ENCODE measurements around the gene IRF2BP1.

Gene IRF2BP1

DNA sequence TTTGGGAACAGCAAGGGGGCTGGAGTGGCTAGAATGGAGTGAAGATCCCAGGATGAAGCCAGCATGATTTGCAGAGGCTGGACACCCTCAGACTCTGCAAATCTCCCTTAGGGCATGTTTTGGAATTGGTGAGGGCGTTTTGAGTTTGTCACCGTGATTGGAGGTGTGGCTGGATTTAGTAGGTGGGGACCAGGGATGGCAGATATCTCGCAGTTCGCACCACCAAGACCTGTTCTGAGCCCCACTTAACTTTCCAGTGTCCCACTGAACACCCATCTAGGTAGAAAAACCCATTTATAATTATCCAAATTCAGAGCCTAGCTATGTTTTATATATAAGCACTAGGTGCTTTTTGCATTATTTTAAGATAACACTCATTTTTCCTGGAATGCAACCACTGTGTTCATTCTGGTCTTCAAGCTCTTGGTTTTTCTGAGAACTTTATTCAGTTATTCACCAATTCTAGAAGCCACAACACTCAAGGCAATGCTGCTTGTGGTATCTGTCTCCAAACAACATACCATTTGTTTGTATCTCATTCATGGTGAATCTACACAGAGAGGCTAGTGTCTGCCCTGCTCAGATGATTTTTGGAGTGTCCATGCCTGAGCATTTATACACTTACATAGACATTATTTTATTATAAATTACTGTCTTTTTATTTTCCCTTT, 31.6 kb upstream of the IRF2BP1 start:
- TF ChIP-seq POLR2A (IDR thresholded peaks at IDR 0.05; ENCODE audit: low read length) (no peak), GATA1 (IDR thresholded peaks at IDR 0.05; ENCODE audit: low read depth, low read length) (no peak)
- no peak for DNase-seq

DNA sequence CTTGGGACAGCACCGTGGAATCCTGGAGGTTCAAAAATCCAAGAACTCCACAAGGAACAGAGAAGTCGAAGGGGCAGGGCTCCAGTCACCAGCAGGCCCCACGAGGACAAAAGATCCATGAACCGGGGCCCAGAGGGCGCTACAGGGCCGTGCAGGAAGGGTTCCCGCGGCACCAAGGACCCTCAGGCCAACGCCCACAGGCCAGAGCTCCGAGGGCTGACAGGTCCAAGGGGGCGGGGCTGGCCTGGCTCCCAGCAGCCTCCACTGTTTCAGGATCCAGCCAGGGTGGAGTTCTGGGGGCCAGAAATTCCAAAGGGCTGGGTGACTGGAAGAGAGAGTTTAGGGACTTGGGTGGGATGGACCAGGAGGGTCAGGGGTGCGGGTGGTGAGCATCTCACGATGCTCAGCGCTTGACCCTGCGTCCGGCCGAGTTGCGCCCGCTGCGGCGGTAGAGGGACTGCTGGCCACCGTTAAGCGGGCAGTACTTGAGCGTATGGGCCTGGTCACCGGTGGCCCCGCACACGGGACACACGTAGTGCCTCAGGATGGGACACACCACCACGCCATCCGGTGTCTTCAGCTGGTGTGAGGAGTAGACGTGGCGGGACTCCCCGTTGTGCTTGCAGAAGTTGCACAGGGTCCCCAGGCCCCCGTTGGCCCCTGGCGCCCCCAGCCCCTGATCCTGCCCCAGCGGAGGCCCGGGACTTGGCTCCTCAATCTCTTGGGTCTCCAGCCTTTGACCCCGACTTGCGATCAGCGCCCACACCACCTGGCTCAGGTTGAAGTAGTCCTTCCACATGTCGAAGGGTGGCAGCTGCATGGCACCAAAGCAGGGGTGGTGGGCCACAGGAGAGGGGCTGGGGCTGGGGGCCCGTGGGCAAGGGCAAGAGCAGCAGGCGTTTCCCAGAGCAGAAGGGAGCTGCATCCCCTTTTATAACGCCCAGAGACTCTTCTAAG, 28.2 kb upstream of the IRF2BP1 start, which contains the start of gene NANOS2:
NANOS2 (minus strand) TSS at position 905 of the 957 bp plus-strand sequence; CDS start at position 820, 85 bp downstream.
- TF ChIP-seq GATA1 (IDR thresholded peaks at IDR 0.05; ENCODE audit: low read depth, low read length) (no peak), POLR2A (IDR thresholded peaks at IDR 0.05; ENCODE audit: low read length) (no peak)
- peak; percentile 16 to 28 for DNase-seq

DNA sequence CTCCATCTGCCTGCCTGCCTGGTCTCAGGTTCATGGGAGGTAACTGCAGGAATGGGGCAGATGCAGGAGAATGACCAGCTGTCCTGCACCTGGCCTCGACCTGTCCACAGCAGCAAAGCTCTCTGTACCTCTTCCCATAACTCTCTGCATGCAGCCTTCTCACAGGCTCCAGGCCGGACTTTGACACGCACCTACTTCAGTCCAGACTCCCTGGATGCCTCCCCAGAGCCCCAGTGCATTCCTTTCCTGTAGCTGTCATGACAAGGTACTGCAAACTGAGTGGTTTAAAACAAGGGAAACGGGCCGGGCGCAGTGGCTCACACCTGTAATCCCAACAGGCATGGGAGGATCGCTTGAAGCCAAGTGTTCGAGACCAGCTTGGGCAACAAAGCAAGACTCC, 25.4 kb upstream of the IRF2BP1 start:
- no peak for DNase-seq
- TF ChIP-seq POLR2A (IDR thresholded peaks at IDR 0.05; ENCODE audit: low read length) (no peak), GATA1 (IDR thresholded peaks at IDR 0.05; ENCODE audit: low read depth, low read length) (no peak)

DNA sequence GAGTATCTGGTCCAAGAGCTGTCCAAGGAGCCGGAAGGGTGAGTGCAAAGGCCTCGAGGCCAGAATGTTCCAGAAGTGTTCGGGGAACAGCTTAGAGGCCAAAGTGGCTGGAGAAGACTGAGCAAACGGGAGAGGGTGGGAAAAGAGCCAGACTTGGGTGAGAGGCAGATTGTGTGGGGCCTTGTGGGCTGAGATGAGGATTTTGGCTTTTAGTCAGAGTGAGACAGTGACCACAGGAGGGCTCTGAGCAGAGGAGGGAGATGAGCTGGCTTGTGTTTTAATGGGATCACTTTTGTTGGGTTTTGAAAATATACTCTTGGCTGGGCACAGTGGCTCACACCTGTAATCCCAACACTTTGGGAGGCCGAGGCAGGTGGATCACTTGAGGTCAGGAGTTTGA, 23.0 kb upstream of the IRF2BP1 start:
- no peak for TF ChIP-seq POLR2A (IDR thresholded peaks at IDR 0.05; ENCODE audit: low read length)
- no peak for TF ChIP-seq GATA1 (IDR thresholded peaks at IDR 0.05; ENCODE audit: low read depth, low read length)
- no peak for DNase-seq

DNA sequence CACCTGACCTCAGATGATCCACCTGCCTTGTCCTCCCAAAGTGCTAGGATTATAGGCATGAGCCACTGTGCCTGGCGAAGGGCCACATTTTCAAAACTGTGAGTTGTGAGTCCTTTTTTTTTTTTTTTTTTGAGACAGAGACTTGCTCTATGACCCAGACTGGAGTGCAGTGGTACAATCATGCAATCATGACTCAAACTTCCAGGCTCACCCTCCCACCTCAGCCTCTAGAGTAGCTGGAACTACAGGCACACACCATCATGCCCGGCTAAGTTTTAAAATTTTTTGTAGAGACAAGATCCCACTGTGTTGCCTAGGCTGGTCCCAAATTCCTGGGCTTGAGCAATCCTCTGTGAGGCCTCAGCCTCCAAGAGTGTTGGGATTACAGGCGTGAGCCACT, 20.3 kb upstream of the IRF2BP1 start:
- no peak for DNase-seq
- TF ChIP-seq GATA1 (IDR thresholded peaks at IDR 0.05; ENCODE audit: low read depth, low read length) (no peak), POLR2A (IDR thresholded peaks at IDR 0.05; ENCODE audit: low read length) (no peak)

DNA sequence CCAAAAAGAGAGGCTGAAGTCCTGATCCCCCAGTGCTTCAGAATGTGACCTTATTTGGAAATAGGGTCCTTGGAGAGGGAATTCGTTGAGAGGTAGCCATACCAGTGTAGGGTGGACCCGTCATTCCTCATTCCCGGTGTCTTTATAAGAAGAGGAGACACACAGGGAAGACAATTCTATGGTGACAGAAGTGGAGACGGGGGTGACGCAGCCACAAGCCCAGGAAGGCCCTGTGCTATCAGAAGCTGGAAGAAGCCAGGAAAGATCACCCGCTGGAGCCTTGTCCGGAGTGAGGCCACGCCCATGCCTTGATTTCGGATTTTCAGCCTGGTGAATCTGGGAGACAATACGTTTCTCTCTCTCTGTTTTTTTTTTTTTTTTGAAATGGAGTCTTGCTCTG, 19.1 kb upstream of the IRF2BP1 start:
- DNase-seq, result no peak
- TF ChIP-seq POLR2A (IDR thresholded peaks at IDR 0.05; ENCODE audit: low read length) (no peak), GATA1 (IDR thresholded peaks at IDR 0.05; ENCODE audit: low read depth, low read length) (no peak)

DNA sequence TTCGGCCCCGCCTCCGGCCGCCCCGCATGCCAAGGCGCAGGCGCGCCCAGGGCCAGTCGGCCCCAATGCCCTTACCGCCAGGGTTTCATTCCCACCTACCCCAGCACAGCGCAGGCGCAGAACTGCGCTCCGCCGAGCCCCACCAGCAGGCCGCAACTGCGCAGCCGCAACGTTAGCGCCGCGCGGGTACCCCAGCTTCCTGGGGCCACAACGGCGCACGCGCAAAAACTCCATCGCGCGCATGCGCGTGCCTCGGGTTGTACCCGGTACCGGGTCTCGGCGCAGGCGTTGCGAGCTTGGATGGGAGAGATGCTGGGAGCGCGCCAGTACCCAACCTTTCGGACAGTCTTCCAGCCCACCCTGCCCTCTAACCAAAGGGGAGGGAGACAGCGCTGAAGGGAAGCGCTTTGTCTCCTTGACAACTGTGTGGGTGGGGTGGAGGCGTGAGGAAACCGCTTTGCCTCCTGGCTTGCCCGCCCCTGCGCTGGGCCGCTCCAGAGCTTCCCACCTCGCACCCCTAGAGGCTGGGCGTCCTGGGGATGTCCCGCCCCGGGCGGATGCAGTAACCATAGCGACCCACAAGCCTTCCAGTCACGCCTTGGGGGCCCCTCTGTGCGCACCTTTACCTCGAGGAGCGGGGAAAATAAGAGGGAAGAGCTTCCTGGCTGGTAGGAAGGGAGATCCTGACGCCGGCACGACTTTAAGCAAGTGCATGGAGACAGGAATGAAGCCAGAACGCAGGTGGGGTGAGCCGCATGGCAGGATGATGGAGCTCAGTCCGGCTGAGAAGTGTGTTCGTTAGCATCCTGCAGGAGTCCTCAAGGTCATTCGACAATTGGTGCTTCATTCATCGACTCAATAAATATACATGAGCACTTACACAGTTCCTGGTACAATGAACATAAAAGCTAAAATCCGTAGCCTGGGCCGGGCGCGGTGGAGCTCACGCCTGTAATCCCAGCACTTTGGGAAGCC, 17.0 kb upstream of the IRF2BP1 start:
- TF ChIP-seq GATA1 (IDR thresholded peaks at IDR 0.05; ENCODE audit: low read depth, low read length), result no peak
- peak; percentile 87 for TF ChIP-seq POLR2A (IDR thresholded peaks at IDR 0.05; ENCODE audit: low read length)
- DNase-seq, result peak; percentile 97 to 99

DNA sequence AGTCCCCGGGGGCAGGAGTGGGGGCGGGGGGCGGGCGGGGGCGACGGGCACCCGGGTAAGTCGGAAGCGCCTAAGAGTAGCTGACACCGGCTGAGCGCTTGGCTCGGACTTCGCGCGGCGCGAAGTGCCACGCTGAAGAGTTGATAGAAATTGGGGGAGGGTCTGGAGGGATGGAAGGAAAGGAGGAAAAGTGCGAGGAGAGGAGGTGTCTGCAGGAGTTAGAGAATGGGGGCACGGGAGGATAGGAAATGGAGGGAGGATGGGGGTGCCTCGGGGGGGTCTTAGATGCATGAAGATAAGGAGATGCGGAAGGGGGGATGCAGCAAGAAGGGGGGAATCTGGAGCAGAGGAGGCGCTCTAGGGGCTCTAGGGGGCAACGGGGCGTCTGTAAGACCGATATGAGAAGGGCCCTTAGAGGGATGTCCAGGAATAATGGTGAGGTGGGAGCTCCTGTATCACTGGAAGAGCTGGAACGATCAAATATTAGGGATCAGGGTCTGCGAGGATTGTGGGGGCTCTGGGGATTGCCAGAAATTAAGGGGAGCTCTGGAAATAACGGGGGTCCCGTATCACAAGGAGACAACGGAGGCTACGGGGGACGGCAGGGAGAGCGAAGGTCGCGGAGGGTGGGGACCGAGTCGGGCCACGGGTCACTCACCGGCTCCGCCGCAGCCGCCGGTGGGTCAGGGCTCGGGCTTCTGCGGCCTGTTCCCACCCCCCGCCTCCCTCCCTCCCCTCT, 16.1 kb upstream of the IRF2BP1 start, which contains the start of gene MYPOP:
MYPOP (minus strand) TSS at position 702 of the 739 bp plus-strand sequence. CDS start 840 bp downstream, outside the sequence.
- peak in 1 of 2 experiments; percentile 61 for DNase-seq
- TF ChIP-seq POLR2A (IDR thresholded peaks at IDR 0.05; ENCODE audit: low read length), result no peak
- TF ChIP-seq GATA1 (IDR thresholded peaks at IDR 0.05; ENCODE audit: low read depth, low read length), result no peak

DNA sequence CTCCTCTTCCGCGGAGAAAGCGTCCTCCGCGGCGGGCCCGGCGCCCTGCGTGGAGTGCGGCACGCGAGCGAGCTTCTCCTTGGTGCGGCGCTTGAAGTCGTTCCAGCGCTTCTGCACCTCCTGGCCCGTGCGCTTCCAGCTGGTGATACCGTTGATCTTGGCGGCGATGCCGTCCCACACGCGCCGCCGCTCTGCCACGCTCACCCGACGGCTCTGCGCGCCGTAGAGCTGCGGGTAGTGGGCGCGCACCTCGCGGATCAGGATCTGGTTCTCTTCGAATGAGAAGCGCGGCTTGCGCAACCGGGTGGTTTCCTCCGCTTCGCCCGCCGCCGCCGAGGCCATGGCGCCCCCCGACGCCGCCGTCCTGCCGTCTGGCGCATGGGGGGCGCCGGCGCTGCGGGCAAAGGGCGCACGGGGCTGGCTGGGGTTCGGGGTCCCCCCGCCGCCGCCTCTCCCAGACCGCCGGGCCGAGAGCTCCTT, 15.5 kb upstream of the IRF2BP1 start:
- TF ChIP-seq POLR2A (IDR thresholded peaks at IDR 0.05; ENCODE audit: low read length), result no peak
- no peak for TF ChIP-seq GATA1 (IDR thresholded peaks at IDR 0.05; ENCODE audit: low read depth, low read length)
- DNase-seq, result peak; percentile 46 to 52

DNA sequence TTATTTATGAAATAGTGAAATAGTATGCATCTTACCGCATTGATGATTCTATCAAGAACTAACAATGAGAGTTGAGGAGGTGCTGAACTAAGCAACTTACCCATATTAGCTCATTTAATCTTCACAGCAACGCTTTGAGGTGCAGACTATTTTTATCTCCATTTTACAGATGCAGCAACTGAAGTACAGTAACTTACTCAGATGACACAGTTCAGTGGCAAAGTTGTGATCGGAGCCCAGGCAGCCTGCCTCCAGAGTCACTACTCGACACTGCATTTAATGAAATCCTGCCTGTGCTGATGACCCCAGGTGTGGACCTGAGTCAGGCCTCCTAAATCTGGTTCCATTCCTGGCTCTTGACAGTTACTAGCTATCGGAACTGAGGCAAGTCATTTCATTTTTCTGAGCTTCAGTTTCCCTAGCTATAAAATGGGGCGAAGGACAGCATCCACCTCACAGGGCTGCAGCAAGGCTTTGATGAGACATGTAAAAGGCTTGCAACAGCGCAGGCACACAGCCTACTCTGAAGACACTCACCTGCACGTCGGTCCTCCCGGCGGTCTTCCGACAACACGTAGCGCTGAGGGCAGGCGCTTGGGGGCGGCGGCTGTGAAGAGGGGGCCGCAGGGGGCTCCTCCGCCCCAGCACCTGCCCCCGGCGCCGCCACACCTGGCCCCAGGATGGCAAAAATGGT, 14.9 kb upstream of the IRF2BP1 start:
- DNase-seq, result peak; percentile 31 to 56
- TF ChIP-seq POLR2A (IDR thresholded peaks at IDR 0.05; ENCODE audit: low read length), result no peak
- TF ChIP-seq GATA1 (IDR thresholded peaks at IDR 0.05; ENCODE audit: low read depth, low read length), result no peak

DNA sequence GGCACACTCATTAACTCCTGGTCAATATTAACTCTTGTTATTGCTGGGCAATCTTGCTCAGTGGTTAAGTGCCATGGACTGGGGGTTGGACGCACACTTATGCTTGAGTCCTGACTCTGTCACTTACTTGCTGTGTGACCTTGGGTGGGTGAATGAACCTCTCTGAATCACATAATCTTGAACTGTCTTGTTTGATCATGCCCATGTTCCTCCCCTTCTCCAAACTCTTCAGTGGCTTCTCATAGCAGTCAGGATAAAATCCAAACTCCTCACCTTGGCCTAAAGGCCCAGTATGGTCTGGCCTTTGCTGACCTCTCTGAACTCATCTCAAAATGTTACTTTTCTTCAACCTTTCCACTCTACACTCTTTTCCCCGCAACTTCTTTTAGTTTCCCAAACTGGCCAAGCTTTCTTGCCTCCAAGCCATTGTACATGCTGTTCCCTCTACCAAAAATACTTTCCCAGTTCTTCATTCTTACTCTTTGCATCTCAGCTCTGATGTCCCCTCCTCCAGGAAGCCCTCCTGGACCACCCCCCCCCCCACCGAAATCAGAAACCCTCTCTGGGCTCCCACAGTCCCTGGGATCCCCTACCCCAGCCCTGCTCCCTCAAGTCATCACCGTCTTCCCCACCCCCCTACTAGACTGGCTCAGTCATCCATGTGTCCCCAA, 14.1 kb upstream of the IRF2BP1 start:
- DNase-seq, result no peak

More for the DNA sequence above, 14.1 kb upstream of the IRF2BP1 start:
- TF ChIP-seq POLR2A (IDR thresholded peaks at IDR 0.05; ENCODE audit: low read length), result no peak
- no peak for TF ChIP-seq GATA1 (IDR thresholded peaks at IDR 0.05; ENCODE audit: low read depth, low read length)

Data from erythroblast (primary cell).